Epithelial cell of proximal tubule (primary cell): ENCODE data around the gene ZSCAN21. TPM values are rescaled to one million over a fixed set of nuclear protein-coding genes. Genes with fewer than 3 reads are reported as not detected.

Experiments used
- DNase-seq: peaks from one replicate; pipeline ENCODE4 v3.0.0-alpha.2; 2011; ENCODE audit warnings: low read depth
- H3K4me3 ChIP-seq: 2 replicates; pipeline ENCODE4 v1.5.1; 2011; ENCODE audit warnings: low read depth, mild to moderate bottlenecking, low read length
- total RNA-seq: library from RNA; depleted of rRNA; stranded (reverse); fragments of >200 nt; gene quantifications from 2 replicates; pipeline ENCODE4 v1.2.3, GENCODE V29; 2015
- TF ChIP-seq, protein P1 (sequence below): conservative IDR thresholded peaks from 2 replicates; pipeline ENCODE4 v1.5.1; 2012; ENCODE audit warnings: low read depth, mild to moderate bottlenecking, low read length

Gene ZSCAN21
- total RNA-seq, 1 donor from 2014 or later = 2.4 TPM

GRCh38 chr7:100065452-100066186 lies 16.0 kb downstream of the ZSCAN21 start:
- no peak for DNase-seq
- H3K4me3 ChIP-seq = no peak overlapping the region
- TF ChIP-seq, protein P1, sequence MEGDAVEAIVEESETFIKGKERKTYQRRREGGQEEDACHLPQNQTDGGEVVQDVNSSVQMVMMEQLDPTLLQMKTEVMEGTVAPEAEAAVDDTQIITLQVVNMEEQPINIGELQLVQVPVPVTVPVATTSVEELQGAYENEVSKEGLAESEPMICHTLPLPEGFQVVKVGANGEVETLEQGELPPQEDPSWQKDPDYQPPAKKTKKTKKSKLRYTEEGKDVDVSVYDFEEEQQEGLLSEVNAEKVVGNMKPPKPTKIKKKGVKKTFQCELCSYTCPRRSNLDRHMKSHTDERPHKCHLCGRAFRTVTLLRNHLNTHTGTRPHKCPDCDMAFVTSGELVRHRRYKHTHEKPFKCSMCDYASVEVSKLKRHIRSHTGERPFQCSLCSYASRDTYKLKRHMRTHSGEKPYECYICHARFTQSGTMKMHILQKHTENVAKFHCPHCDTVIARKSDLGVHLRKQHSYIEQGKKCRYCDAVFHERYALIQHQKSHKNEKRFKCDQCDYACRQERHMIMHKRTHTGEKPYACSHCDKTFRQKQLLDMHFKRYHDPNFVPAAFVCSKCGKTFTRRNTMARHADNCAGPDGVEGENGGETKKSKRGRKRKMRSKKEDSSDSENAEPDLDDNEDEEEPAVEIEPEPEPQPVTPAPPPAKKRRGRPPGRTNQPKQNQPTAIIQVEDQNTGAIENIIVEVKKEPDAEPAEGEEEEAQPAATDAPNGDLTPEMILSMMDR = no peak

- TF ChIP-seq, protein P1 = no peak
- no peak for DNase-seq
- H3K4me3 ChIP-seq = no peak overlapping the region
Measured at GRCh38 chr7:100066953-100067352, 17.4 kb downstream of the ZSCAN21 start.

- no peak overlapping the region for H3K4me3 ChIP-seq
- TF ChIP-seq, protein P1 = no peak
- no peak for DNase-seq
Measured at GRCh38 chr7:100069991-100070390, 20.4 kb downstream of the ZSCAN21 start.

GRCh38 chr7:100071018-100071723 lies 21.6 kb downstream of the ZSCAN21 start:
- no peak overlapping the region for H3K4me3 ChIP-seq
- TF ChIP-seq, protein P1 = no peak
- DNase-seq = no peak

GRCh38 chr7:100072462-100072861 lies 22.9 kb downstream of the ZSCAN21 start:
- no peak overlapping the region for H3K4me3 ChIP-seq
- DNase-seq = no peak
- TF ChIP-seq, protein P1 = no peak

- H3K4me3 ChIP-seq = no peak overlapping the region
- DNase-seq = no peak
- TF ChIP-seq, protein P1 = no peak
Measured at GRCh38 chr7:100074841-100075240, 25.3 kb downstream of the ZSCAN21 start.

DNA sequence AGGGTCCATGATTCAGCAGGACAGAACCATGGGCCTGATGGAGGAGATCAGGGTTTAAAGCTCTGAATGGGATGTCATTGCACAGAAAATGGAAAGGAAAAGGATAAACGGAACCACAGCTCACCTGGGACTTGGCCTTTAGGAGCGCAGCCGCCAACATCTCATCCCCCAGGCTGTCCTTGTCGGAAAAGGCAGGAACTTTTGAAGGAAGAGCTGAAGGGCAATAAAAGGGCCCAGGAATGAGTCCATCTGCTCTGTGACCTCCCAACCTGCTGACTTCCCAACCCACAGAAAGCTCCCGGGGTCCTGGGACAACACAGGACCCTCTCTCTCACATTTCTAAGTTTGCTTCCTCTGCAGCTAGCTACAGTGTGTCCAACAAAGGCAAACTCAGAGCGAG lies 25.8 kb downstream of the ZSCAN21 start:
- no peak for DNase-seq
- TF ChIP-seq, protein P1 = no peak
- no peak overlapping the region for H3K4me3 ChIP-seq
